NB4 (cell line): ENCODE measurements around the gene THAP9.

ENCODE experiments used
- DNase-seq: peaks from one replicate; pipeline ENCODE4 v3.0.0; 2010; ENCODE audit warnings: low read depth
- H3K4me3 ChIP-seq: one replicate; pipeline ENCODE4 v1.5.1; 2011; ENCODE audit warnings: mild to moderate bottlenecking, low read depth, low read length, moderate library complexity
- MYC ChIP-seq: IDR thresholded peaks from 2 replicates; pipeline ENCODE4 v1.6.1; 2011; ENCODE audit warnings: low read depth, low read length
- POLR2A ChIP-seq: IDR thresholded peaks from 2 replicates; pipeline ENCODE4 v1.6.1; 2011; ENCODE audit warnings: mild to moderate bottlenecking; ENCODE audit not compliant: insufficient read length; ENCODE audit errors: extremely low read depth
- TF ChIP-seq, protein P1 (sequence below): IDR thresholded peaks from one replicate; pipeline ENCODE4 v1.5.1; 2012; ENCODE audit warnings: low read depth, low read length
- TF ChIP-seq, protein P2 (sequence below): IDR thresholded peaks from 2 replicates; pipeline ENCODE4 v1.6.1; 2011; ENCODE audit warnings: low read depth, low read length

Gene THAP9

DNA sequence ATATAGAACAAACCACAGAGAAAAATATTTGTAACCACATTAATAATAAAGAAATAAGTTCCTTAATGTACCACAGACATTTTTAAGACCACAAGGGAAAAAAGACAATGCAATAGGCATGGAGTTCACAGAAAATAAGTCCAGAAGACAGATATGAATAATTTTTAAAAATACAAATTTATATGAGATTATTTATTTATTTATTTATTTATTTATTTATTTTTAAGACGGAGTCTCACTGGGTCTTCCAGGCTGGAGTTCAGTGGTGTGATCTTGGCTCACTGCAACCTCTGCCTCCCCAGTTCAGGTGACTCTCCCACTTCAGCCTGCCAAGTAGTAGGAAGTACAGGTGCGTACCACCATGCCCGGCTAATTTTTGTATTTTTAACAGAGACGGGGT, 53.7 kb downstream of the THAP9 start:
- H3K4me3 ChIP-seq, result no peak overlapping the region
- no peak for DNase-seq
- no peak for TF ChIP-seq MYC
- TF ChIP-seq, protein P1, sequence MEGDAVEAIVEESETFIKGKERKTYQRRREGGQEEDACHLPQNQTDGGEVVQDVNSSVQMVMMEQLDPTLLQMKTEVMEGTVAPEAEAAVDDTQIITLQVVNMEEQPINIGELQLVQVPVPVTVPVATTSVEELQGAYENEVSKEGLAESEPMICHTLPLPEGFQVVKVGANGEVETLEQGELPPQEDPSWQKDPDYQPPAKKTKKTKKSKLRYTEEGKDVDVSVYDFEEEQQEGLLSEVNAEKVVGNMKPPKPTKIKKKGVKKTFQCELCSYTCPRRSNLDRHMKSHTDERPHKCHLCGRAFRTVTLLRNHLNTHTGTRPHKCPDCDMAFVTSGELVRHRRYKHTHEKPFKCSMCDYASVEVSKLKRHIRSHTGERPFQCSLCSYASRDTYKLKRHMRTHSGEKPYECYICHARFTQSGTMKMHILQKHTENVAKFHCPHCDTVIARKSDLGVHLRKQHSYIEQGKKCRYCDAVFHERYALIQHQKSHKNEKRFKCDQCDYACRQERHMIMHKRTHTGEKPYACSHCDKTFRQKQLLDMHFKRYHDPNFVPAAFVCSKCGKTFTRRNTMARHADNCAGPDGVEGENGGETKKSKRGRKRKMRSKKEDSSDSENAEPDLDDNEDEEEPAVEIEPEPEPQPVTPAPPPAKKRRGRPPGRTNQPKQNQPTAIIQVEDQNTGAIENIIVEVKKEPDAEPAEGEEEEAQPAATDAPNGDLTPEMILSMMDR, result no peak
- TF ChIP-seq, protein P2, sequence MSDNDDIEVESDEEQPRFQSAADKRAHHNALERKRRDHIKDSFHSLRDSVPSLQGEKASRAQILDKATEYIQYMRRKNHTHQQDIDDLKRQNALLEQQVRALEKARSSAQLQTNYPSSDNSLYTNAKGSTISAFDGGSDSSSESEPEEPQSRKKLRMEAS, result no peak
- no peak for TF ChIP-seq POLR2A

GRCh38 chr4:82957045-82957444, 56.5 kb downstream of the THAP9 start:
- TF ChIP-seq, protein P2, result no peak
- no peak for TF ChIP-seq MYC
- no peak for TF ChIP-seq POLR2A
- TF ChIP-seq, protein P1, result no peak
- H3K4me3 ChIP-seq, result no peak overlapping the region
- DNase-seq, result peak; percentile 7

GRCh38 chr4:82965763-82966162, 65.2 kb downstream of the THAP9 start:
- DNase-seq, result no peak
- TF ChIP-seq, protein P1, result no peak
- TF ChIP-seq POLR2A (no peak), MYC (no peak)
- TF ChIP-seq, protein P2, result no peak
- H3K4me3 ChIP-seq, result no peak overlapping the region

- no peak for DNase-seq
- TF ChIP-seq, protein P1, result no peak
- TF ChIP-seq MYC, result no peak
- TF ChIP-seq POLR2A, result no peak
- TF ChIP-seq, protein P2, result no peak
- H3K4me3 ChIP-seq, result no peak overlapping the region
Measured at GRCh38 chr4:82968972-82969371, 68.4 kb downstream of the THAP9 start.

- TF ChIP-seq, protein P1, result no peak
- TF ChIP-seq, protein P2, result no peak
- TF ChIP-seq POLR2A (no peak), MYC (no peak)
- H3K4me3 ChIP-seq, result no peak overlapping the region
- DNase-seq, result no peak
Measured at GRCh38 chr4:82969414-82969813, 68.9 kb downstream of the THAP9 start.
